HCT116 (cell line): ENCODE results near the gene CNMD.
"Not testable (repeated sequence)": the region's sequence is repeated elsewhere in the genome, so short reads cannot be mapped to it uniquely, and the experiment has no call there.

Source experiments
- CTCF ChIP-seq, 3 experiments: fragments of 200-600 bp in 1 of 3; sonication (generic) in 1 of 3; IDR thresholded peaks in 2 of 3; conservative IDR thresholded peaks in 1 of 3; 2 replicates each; pipeline ENCODE4 v1.5.1; 2012 to 2017; ENCODE audit warnings: low read depth in 2 of 3, low read length in 2 of 3, antibody characterized with exemption in 1 of 3, borderline replicate concordance in 1 of 3, control low read depth in 1 of 3, mild to moderate bottlenecking in 1 of 3, mixed read lengths in 1 of 3, mixed run types in 1 of 3, moderate library complexity in 1 of 3; ENCODE audit not compliant: insufficient read depth in 1 of 3
- EZH2 ChIP-seq: fragments of 200-600 bp; sonication (generic); IDR thresholded peaks from 2 replicates; pipeline ENCODE4 v1.6.1; 2017; ENCODE audit warnings: antibody characterized with exemption, mixed run types
- EZH2phosphoT487 ChIP-seq: fragments of 200-600 bp; IDR thresholded peaks from 2 replicates; pipeline ENCODE4 v1.6.1; 2018; ENCODE audit warnings: antibody characterized with exemption, borderline replicate concordance
- FOSL1 ChIP-seq: IDR thresholded peaks from 2 replicates; pipeline ENCODE4 v1.6.1; 2012; ENCODE audit warnings: low read depth
- MAX ChIP-seq: IDR thresholded peaks from 2 replicates; pipeline ENCODE4 v1.6.1; 2012
- POLR2AphosphoS5 ChIP-seq: IDR thresholded peaks from 2 replicates; pipeline ENCODE4 v1.6.1; 2011; ENCODE audit warnings: mild to moderate bottlenecking, low read depth, low read length, moderate library complexity
- RAD21 ChIP-seq: IDR thresholded peaks from 2 replicates; pipeline ENCODE4 v1.6.1; 2012; ENCODE audit warnings: low read depth, mild to moderate bottlenecking
- TCF7L2 ChIP-seq: IDR thresholded peaks from 2 replicates; pipeline ENCODE4 v1.7.0; 2011; ENCODE audit warnings: borderline replicate concordance, inconsistent platforms; ENCODE audit not compliant: insufficient read depth, insufficient read length; ENCODE audit errors: extremely low read depth

GRCh38 chr13:52685806-52686205 lies 53.8 kb downstream of the CNMD start:
- not testable (repeated sequence) for TF ChIP-seq CTCF (IDR thresholded peaks at IDR 0.05 in 2 of 3, conservative IDR thresholded peaks at IDR 0.05 in 1 of 3; ENCODE audit: borderline replicate concordance in 1 of 3, insufficient read depth in 1 of 3, low read depth in 2 of 3, low read length in 2 of 3); RAD21; EZH2phosphoT487; FOSL1; POLR2AphosphoS5; TCF7L2; EZH2; MAX
